GM21381 (cell line): Measurements from ENCODE around the gene LCOR.

Experiments used
- ATAC-seq: cut with Tn5 transposase; IDR thresholded peaks from one replicate; pipeline ENCODE4 v1.9.1; 2021; ENCODE audit warnings: mild to moderate bottlenecking, moderate library complexity; ENCODE audit not compliant: unreplicated experiment

The LCOR gene

GRCh38 chr10:96889415-96890171, 57.5 kb downstream of the LCOR start:
- ATAC-seq: no peak

- ATAC-seq: no peak
Observed at GRCh38 chr10:96890172-96890513, 58.0 kb downstream of the LCOR start.

- no peak for ATAC-seq
Observed at GRCh38 chr10:96890580-96890979, 58.5 kb downstream of the LCOR start.

DNA sequence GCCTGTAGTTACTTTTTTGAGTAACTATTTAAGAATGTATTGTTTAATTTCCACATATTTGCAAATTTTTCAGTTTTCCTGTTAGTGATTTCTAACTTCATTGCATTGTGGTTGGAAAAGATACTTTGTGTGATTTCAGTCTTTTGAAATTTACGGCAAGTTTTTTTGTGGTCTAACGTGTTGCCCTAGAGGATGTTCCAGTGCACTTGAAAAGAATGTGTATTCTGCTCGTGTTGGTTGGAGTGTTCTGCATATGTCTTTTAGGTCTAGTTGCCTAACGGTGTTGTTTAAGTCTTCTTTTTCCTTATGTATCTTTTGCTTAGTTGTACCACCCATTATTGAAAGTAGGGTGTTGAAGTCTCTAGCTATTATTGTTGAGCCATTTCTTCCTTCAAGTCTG, 59.7 kb downstream of the LCOR start:
- no peak for ATAC-seq

DNA sequence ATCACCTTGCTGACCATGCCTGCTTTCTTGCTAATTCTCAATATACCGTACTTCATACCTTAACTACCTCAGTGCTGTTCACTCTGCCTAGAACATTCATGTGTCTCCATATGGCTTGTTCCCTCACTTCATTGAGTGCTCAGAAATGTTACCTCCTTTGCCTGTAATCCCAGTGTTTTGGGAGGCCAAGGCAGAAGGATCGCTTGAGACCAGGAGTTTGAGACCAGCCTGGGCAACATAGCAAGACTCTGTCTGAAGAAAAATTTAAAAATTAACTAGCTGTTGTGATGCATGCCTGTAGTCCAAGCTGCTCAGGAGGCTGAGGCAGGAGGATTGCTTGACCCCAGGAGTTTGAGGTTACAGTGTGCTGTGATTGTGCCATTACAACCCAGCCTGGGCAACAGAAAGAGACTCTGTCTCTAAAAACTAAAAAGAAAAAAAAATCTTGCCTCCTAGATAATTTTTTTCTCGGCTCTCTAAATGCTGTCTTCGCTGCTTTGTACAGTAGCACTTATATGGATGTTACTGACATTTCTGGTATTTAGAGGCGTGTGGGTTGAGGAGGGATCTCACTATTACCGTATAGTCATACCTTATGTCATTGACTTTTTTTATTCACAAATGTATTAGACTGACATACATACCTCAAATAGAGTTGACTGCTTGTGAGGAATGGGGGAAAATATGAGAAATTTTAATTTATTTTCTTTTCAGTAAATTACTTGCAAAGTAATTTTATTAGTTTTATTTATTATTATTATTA, 63.7 kb downstream of the LCOR start:
- no peak for ATAC-seq

DNA sequence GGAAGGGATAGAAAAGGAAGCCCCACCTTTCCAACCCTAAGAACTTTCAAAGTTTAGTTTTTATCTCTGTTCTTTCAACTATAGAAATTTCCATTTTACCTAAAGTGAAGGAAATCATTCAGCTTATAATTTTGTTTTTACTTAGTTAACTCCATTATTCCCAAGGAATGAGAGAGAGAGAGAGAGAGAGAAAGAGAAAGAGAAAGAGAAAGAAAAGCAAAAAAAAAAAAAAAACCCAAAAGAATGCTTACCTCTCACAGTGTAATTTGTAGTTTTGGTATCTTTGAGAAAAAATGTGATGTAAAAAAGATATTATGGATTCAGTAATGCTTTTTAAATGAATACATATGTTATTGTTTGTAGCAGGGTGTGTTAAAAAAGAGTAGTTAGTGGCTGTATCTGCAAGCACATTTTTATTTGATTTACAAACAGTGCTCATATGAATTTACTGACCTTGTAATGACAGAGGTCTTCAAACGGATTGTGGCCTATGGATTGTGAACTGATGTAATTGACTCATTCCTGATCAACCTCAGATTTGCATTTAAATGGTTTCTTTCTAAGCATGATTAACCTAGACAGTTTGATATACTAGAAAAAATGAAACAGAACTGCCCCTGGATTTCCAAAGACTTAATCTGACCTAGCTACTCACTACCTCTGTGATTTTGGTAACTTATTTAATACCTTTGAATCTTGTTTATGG, 64.9 kb downstream of the LCOR start:
- ATAC-seq: no peak

GRCh38 chr10:96902117-96902516, 70.0 kb downstream of the LCOR start:
- ATAC-seq: no peak

DNA sequence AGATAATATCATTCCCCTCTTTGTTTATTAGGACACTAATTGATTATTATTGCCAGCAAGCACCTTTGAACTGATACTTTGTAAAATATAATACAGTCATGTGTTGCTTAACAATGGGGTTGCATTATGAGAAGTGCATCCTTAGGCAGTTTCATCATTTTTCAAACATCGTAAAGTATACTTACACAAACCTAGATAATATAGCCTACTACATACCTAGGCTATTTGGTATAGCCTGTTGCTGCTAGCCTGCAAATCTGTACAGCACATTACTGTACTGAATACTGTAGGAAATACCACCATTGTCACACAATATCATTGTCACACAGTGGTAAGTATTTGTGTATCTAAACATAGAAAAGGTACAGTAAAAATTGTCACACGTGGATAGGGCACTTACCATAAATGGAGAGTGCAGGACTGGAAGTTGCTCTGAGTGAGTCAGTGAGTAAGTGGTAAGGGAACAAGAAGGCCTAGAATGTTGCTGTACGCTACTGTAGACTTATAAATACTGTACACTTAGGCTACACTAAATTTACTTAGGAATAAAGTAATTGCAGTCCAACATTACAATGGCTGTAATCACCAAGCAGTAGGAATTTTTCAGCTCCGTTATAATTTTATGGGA, 70.7 kb downstream of the LCOR start:
- no peak for ATAC-seq

DNA sequence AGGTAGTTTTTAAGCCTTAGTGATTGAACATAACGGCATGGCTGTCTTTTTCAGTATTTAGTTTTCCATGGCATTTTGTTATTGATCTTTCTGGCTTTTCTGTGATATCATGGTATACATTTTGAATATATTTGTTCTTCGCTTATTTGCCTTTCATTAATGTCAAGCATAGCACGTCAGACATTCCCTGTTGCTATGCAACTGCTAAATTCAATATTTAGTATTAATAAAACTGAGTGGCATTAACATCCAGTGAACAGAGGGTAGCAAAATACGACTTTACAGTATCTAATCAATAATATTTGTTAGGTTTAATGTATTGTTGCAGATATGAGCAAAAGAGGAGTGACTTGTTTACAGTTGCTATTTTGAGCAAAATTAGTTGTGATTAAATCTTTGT, 72.5 kb downstream of the LCOR start:
- no peak for ATAC-seq

DNA sequence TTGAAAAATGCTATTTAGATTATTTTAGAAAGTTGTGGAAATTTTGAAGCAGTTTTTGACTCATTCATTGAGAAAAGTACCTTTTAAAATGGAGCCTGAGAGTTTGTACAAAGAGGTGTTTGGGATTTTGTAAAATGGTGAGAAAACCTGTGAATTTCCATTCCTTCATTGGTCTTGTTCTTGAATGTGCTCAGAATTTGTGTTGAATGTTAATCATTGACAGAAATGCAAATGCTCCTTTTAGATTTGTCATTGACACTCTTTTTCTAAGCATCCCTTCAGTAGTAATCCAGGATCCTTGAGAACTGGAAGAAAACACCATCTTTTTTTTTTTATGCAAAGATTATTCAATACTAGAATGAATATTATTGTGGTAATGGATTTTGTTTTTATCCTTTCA, 74.8 kb downstream of the LCOR start:
- ATAC-seq: no peak

DNA sequence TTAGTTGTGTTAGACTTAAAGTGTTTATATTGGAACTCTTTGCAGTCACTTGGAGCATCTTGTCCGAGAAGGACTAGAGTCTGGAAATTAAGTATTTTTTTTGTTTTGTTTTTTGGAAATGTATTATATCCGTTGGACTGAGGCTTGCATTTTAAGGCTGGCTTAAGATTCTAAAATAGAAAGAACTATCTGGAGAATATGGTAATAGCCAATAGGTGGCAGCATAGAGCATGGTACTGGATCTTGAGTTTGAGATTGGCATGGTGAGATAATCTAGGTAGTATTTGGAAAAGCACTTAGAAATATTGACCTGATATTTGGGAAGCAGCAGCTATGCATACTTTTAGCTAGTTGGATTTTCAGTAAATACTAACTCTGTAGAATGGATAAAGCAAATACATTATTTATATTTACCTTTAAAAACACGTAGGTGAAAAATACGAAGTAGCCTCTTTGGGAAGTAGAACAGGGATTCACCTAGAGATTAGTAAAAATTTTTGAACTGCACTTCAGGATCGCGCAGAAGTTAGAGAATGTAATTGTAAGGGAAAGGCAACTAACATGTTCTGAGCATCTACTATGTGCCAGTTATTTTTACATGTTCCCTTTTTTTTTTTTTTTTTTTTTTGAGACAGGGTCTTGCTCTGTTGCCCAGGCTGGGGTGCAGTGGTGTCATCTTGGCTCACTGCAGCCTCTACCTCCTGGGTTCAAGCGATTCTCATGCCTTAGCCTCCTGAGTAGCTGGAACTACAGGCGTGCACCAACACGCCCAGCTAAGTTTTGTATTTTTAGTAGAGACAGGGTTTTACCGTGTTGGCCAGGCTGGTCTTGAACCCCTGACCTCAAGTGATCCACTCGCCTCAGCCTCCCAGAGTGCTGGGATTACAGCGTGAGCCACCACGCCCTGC, 78.6 kb downstream of the LCOR start:
- ATAC-seq: no peak

- no peak for ATAC-seq
Observed at GRCh38 chr10:96912405-96912804, 80.3 kb downstream of the LCOR start.

GRCh38 chr10:96913906-96914305, 81.8 kb downstream of the LCOR start:
- ATAC-seq: no peak

- no peak for ATAC-seq
Observed at GRCh38 chr10:96917628-96918027, 85.5 kb downstream of the LCOR start.

DNA sequence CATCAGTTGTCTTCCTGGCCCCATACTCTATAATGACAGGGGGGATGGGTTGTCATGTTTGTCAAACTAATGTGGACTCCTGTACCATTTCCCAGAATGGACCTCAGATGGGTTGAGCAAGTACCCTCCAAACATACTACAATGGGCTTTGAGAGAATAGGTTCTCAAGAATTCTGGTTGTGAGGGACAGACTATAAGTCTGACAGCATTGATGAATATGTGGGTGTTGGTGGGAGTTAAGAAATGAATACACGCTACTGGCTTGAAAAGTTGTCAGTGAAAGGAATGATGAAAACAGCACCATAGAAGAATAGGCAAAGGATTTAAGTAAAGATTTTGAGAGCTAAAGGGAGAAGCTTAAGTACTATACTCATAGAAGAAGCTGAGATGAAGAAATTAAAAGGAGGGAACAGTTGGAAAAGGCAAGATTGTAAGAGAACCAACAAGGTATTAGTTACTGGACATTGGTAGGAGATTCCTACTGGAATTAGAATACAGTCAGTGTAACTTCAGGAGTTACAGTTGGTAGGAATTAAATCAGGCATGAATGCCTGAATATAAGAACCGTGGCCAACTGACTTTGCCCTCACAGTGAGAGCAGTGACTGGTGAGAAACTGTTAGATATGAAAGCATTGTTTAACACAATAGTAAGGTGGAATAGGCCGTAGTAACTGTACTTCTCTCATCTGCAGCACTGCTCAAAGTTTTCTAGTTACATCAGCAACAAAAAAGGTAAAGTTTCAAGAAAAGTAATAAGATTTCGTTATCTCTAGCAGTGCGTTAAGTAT, 86.3 kb downstream of the LCOR start:
- no peak for ATAC-seq

- ATAC-seq: no peak
Observed at GRCh38 chr10:96919785-96920430, 87.8 kb downstream of the LCOR start.

DNA sequence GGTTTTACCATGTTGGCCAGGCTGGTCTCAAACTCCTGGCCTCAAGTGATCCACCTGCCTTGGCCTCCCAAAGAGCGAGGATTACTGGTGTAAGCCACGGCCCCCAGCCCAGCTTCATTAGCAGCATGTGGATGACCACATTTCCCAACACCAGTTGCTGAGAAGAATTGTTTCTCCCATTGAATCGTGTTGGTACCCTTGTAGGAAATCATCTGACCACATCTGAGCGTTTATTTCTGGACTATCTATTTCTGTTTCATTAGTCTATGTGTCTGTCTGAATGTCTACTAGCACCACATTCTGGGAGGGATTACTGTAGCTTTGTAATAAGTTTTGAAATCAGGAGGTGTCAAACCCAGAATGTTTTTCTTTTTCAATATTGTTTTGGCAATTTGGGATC, 89.6 kb downstream of the LCOR start:
- no peak for ATAC-seq

GRCh38 chr10:96922978-96923948, 91.2 kb downstream of the LCOR start:
- ATAC-seq: no peak
